Measurements from ENCODE around the gene FEM1B. TPM values are rescaled to one million over a fixed set of nuclear protein-coding genes. Genes with fewer than 3 reads are reported as not detected.

Gene FEM1B
- total and polyA plus RNA-seq, 2 of the 8 experiments (the other 6 are each of a cell fraction or from before 2014, with no cell fraction given): 36.1 to 83.8 TPM

GRCh38 chr15:68231102-68231818, 46.3 kb upstream of the FEM1B start:
- Histone ChIP-seq H3K23me2 (ENCODE audit: low read depth, low read length) (peaks cover 13% of the 10 kb centered on the region), H2BK20ac (ENCODE audit: low read length) (no peak overlapping the region), H2BK12ac (ENCODE audit: low read depth, low read length) (no peak overlapping the region), H3K79me2 (ENCODE audit: control insufficient read depth in 1 of 2, insufficient read depth in 2 of 2, low read length in 2 of 2) (peaks cover 15 to 28% of the 10 kb centered on the region in 2 experiments), H3K27me3 (replicated peaks in 1 of 4; ENCODE audit: control insufficient read depth in 3 of 4, extremely low read depth in 1 of 4, insufficient read depth in 3 of 4, low read length in 3 of 4) (peaks cover 0 to 2% (median 0%) of the 10 kb centered on the region in 4 experiments; a peak in 1 of 7 replicates), H4K20me1 (replicated peaks in 1 of 2; ENCODE audit: control insufficient read depth in 1 of 2, insufficient read depth in 2 of 2, low read length in 2 of 2) (peaks cover 4% of the 10 kb centered on the region in 2 experiments), H4K91ac (replicated peaks; ENCODE audit: insufficient read length, low read length) (no peak overlapping the region), H3K4ac (replicated peaks; ENCODE audit: insufficient read length, low read depth, low read length) (no peak overlapping the region), H2AFZ (ENCODE audit: low read length) (no peak overlapping the region), H3K79me1 (ENCODE audit: low read depth, low read length) (peaks cover 16% of the 10 kb centered on the region), H3K14ac (ENCODE audit: insufficient read length) (no peak overlapping the region), H2BK5ac (ENCODE audit: low read depth, low read length) (no peak overlapping the region), H3K9me3 (ENCODE audit: insufficient read depth in 2 of 2, low read depth in 1 of 2, low read length in 1 of 2) (no peaks in the 10 kb centered on the region), H4K8ac (ENCODE audit: extremely low read depth, insufficient read depth, low read length) (no peak overlapping the region), H2BK120ac (replicated peaks; ENCODE audit: low read depth, low read length) (no peak overlapping the region), H3K23ac (ENCODE audit: insufficient read length) (no peak overlapping the region), H3K18ac (ENCODE audit: extremely low read depth, low read length) (no peak overlapping the region), H3K4me3 (ENCODE audit: extremely low read depth in 1 of 4, insufficient read depth in 2 of 4, low read depth in 3 of 4, low read length in 4 of 4) (no peak overlapping the region), H4K5ac (ENCODE audit: insufficient read length, low read depth, low read length) (no peak overlapping the region), H3K27ac (ENCODE audit: low read depth, low read length) (no peak overlapping the region), H2AK5ac (ENCODE audit: low read depth, low read length) (no peak overlapping the region), H3K56ac (replicated peaks; ENCODE audit: insufficient read length, low read depth, low read length) (no peak overlapping the region), H2BK15ac (ENCODE audit: low read length) (no peak overlapping the region), H3K4me2 (ENCODE audit: insufficient read depth in 1 of 2, low read depth in 2 of 2, low read length in 2 of 2) (no peak overlapping the region; a peak in 1 of 4 replicates), H3K9ac (replicated peaks in 1 of 4; ENCODE audit: extremely low read depth in 1 of 4, low read depth in 3 of 4, low read length in 3 of 4) (no peak overlapping the region), H3K4me1 (replicated peaks in 1 of 4; ENCODE audit: control insufficient read depth in 3 of 4, insufficient read depth in 4 of 4, low read length in 3 of 4) (peaks cover 7 to 17% (median 11%) of the 10 kb centered on the region in 4 experiments), H3K36me3 (ENCODE audit: control insufficient read depth in 2 of 4, insufficient read depth in 4 of 4, low read length in 3 of 4) (no peaks in the 10 kb centered on the region)
- ChIA-PET POLR2A (ENCODE audit: partially characterized antibody) (interaction anchor here (1.4 to 4.6 kb wide), 3 partner anchors 14 to 47 kb away, joined by 3 to 38 read pairs (median 29); partner anchors contain the start of gene FEM1B), CTCF (ENCODE audit: partially characterized antibody) (interaction anchor here (3.7 to 6.3 kb wide), 3 partner anchors 22 to 84 kb away, joined by 13 to 26 read pairs (median 20); no protein-coding TSS in a partner anchor)
- no peak for TF ChIP-seq SIX5 (IDR thresholded peaks at IDR 0.05; ENCODE audit: low read depth, low read length)
- TF ChIP-seq BRCA1 (IDR thresholded peaks at IDR 0.05; ENCODE audit: low read depth, low read length): no peak
- no peak for TF ChIP-seq EZH2 (IDR thresholded peaks at IDR 0.05; ENCODE audit: low read depth, low read length, severe bottlenecking)
- TF ChIP-seq ZNF274 (IDR thresholded peaks at IDR 0.05; ENCODE audit: borderline replicate concordance, extremely low read depth, low read length): no peak
- no peak for TF ChIP-seq SRF (IDR thresholded peaks at IDR 0.05; ENCODE audit: low read depth, low read length)
- TF ChIP-seq RNF2 (IDR thresholded peaks at IDR 0.05; ENCODE audit: borderline replicate concordance, low read depth, low read length, missing control alignments, poor library complexity, severe bottlenecking): no peak
- no peak for TF ChIP-seq CBX5 (IDR thresholded peaks at IDR 0.05; ENCODE audit: low read depth, low read length)
- no peak for TF ChIP-seq CHD1 (IDR thresholded peaks at IDR 0.05; ENCODE audit: low read depth, low read length)
- no peak for TF ChIP-seq SP1 (IDR thresholded peaks at IDR 0.05; ENCODE audit: low read depth, low read length)
- TF ChIP-seq CBX8 (IDR thresholded peaks at IDR 0.05; ENCODE audit: borderline replicate concordance, low read depth, low read length): no peak
- TF ChIP-seq MAFK (IDR thresholded peaks at IDR 0.05; ENCODE audit: low read depth, low read length): no peak
- no peak for TF ChIP-seq CREB1 (IDR thresholded peaks at IDR 0.05)
- no peak for TF ChIP-seq HDAC6 (IDR thresholded peaks at IDR 0.05; ENCODE audit: low read depth, low read length)
- DNase-seq (ENCODE audit: low read depth in 1 of 2, low spot score in 2 of 2) (peak in 1 of 2 experiments; percentile 38), FAIRE-seq (no peak)
- WGBS, 2 experiments (ENCODE audit: extremely low coverage in 1 of 2, insufficient coverage in 1 of 2, insufficient read length in 1 of 2, insufficient replicate concordance in 2 of 2, low coverage in 1 of 2, low lambda C conversion rate in 2 of 2, missing lambda C conversion rate in 1 of 2): 85% methylated on average over 9 of the region's 9 CpGs; no CpG with 5 or more reads in 1 of the 2 experiments

Data from H1 (cell line).